Heart right ventricle (tissue), 16 donors: ENCODE data around the gene GAS2L1. TPM values are rescaled to one million over a fixed set of nuclear protein-coding genes. Genes with fewer than 3 reads are reported as not detected.

Experiments
- ATAC-seq, 8 donors: fragments of 200-7000 bp; cut with Tn5 transposase; one replicate each; pipeline ENCODE4 v1.9.1; 2020; ENCODE audit warnings: mild to moderate bottlenecking in 8 of 8, moderate library complexity in 8 of 8, moderate number of reproducible peaks in 1 of 8
- DNase-seq, 2 donors: peaks; one replicate each; pipeline ENCODE4 v3.0.0-alpha.2; 2020
- H3K27ac ChIP-seq, 10 donors: fragments of 200-600 bp; sonication (generic) in 2 of 10; one replicate each; pipeline versions ENCODE4 v1.5.0 to v1.8.0; 2020 to 2022; ENCODE audit warnings: mild to moderate bottlenecking in 3 of 10
- H3K27me3 ChIP-seq, 7 donors: fragments of 200-600 bp; one replicate each; pipeline ENCODE4 v1.8.0; 2021 to 2022; ENCODE audit warnings: mild to moderate bottlenecking in 2 of 7
- H3K36me3 ChIP-seq, 9 donors: fragments of 200-600 bp; sonication (generic) in 1 of 9; one replicate each; pipeline versions ENCODE4 v1.5.0 to v1.8.0; 2020 to 2022; ENCODE audit warnings: mild to moderate bottlenecking in 2 of 9
- H3K4me1 ChIP-seq, 9 donors: fragments of 200-600 bp; sonication (generic) in 1 of 9; one replicate each; pipeline versions ENCODE4 v1.5.0 to v1.8.0; 2020 to 2022; ENCODE audit warnings: mild to moderate bottlenecking in 4 of 9
- H3K4me3 ChIP-seq, 10 donors: fragments of 200-600 bp; sonication (generic) in 2 of 10; one replicate each; pipeline versions ENCODE4 v1.5.0 to v1.8.0; 2020 to 2022; ENCODE audit warnings: mild to moderate bottlenecking in 7 of 10, moderate library complexity in 2 of 10
- H3K9me3 ChIP-seq, 11 donors: fragments of 200-600 bp in 10 of 11; sonication (generic) in 2 of 11; one replicate each; pipeline versions ENCODE4 v1.5.0 to v1.8.0; 2013 to 2022; ENCODE audit warnings: mild to moderate bottlenecking in 2 of 11, control low read depth in 1 of 11, moderate library complexity in 1 of 11
- WGBS, 2 donors: extraction: QIAGEN DNeasy Blood & Tissue Kit; methylation state at CpG; one replicate each; pipeline ENCODE4 v1.1.7; 2013; ENCODE audit warnings: inconsistent platforms in 1 of 2; 5-methylcytosine and 5-hydroxymethylcytosine counted together
- intact Hi-C, 10 donors: fragments of 100-400 bp; cut with DNase I; formaldehyde crosslinking; loops; one replicate each; pipeline versions ENCODE4 v1.11.1 to v1.14.2; 2022
- polyA plus RNA-seq, 2 donors: library from polyadenylated mRNA; stranded (reverse); fragments of 200-250 nt; gene quantifications; one replicate each; pipeline ENCODE4 v1.2.3, GENCODE V29; 2013
- total RNA-seq, 10 donors: library from RNA; stranded (reverse); fragmentation: NEBNext Ultra II Directional in 3 of 10; extraction: Animal tissue kit (Norgen Biotek cat#: 25700) in 3 of 10; gene quantifications; one replicate each; pipeline versions ENCODE4 v1.2.1 to v1.2.4, GENCODE V29; 2021 to 2023
- TF ChIP-seq, protein P1 (sequence below), 9 donors: fragments of 200-600 bp; sonication (generic) in 2 of 9; IDR thresholded peaks; one replicate each; pipeline versions ENCODE4 v1.5.0 to v1.8.0; 2021 to 2022; ENCODE audit warnings: antibody characterized with exemption in 9 of 9, mild to moderate bottlenecking in 5 of 9, moderate library complexity in 1 of 9
- donor health status: Arrhythmogenic right ventricular cardiomyopathy.
- donor health status: ischemic (EF 13 %, LVEDD 7.1; RV severe dilation, severe dysfunction).
- donor health status: healthy with polysubstance abuse.
- donor health status: DM: no; HTN: yes; CAD: no.
- donor health status: DM: no; HTN: no; CAD: no.
- donor health status: ischemic (EF 25% LVEDD 6.9; RV normal size, moderate dysfunction).
- donor health status: ischemic (EF 25% LVEDD 5.7; RV mildly dilated, moderate dysfunction).
- donor health status: healthy.
- donor health status: DM: yes; HTN: yes; CAD: no.
- donor health status: Ischemic cardiomyopathy.
- donor health status: ischemic (EF 35%, LVEDD 5.7; RV mildly dilated, moderate dysfunction).
- donor health status: nonischemic (EF 11% LVEDD 7.7; RV severe dilation, severe dysfunction).
- donor health status: DM: yes; HTN: yes; CAD: no.
- donor health status: PGD.
- donor health status: ischemic (EF 29% LVEDD 5.4; RV normal size, mild dysfunction).
- donor health status: nonischemic (EF 23%, LVEDD 6.1; RV moderate dilation, normal function).

The GAS2L1 gene
- total and polyA plus RNA-seq, 12 donors, result 10.9 to 45.0 (median 15.0) TPM

- DNase-seq, result no peak
- H3K4me3 ChIP-seq, result no peak overlapping the region
- H3K27me3 ChIP-seq, result no peaks in the 10 kb centered on the region
- WGBS, 2 donors, result 76 to 84% methylated on average over 14 of the region's 14 CpGs
- ATAC-seq, result peak in 5 of 8 donors; percentile 32 to 65 (median 47)
- peaks cover 0 to 100% (median 46%) of the 10 kb centered on the region in 9 donors for H3K36me3 ChIP-seq
- no peaks in the 10 kb centered on the region for H3K9me3 ChIP-seq
- intact Hi-C loops, result no loop called here
- TF ChIP-seq, protein P1, sequence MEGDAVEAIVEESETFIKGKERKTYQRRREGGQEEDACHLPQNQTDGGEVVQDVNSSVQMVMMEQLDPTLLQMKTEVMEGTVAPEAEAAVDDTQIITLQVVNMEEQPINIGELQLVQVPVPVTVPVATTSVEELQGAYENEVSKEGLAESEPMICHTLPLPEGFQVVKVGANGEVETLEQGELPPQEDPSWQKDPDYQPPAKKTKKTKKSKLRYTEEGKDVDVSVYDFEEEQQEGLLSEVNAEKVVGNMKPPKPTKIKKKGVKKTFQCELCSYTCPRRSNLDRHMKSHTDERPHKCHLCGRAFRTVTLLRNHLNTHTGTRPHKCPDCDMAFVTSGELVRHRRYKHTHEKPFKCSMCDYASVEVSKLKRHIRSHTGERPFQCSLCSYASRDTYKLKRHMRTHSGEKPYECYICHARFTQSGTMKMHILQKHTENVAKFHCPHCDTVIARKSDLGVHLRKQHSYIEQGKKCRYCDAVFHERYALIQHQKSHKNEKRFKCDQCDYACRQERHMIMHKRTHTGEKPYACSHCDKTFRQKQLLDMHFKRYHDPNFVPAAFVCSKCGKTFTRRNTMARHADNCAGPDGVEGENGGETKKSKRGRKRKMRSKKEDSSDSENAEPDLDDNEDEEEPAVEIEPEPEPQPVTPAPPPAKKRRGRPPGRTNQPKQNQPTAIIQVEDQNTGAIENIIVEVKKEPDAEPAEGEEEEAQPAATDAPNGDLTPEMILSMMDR (IDR thresholded peaks at IDR 0.05), result no peak
- H3K4me1 ChIP-seq, result peaks cover 0 to 16% (median 6%) of the 10 kb centered on the region in 9 donors
- peak overlapping the region in 7 of 10 donors; percentile 6 to 65 (median 55) for H3K27ac ChIP-seq
These were observed 30.5 kb downstream of the GAS2L1 start for GRCh38 chr22:29336751-29337490.

- H3K4me3 ChIP-seq, result no peak overlapping the region
- 81 to 88% methylated on average over 12 of the region's 12 CpGs for WGBS, 2 donors
- DNase-seq, result no peak
- peak overlapping the region in 4 of 10 donors; percentile 29 to 65 (median 59) for H3K27ac ChIP-seq
- H3K27me3 ChIP-seq, result no peaks in the 10 kb centered on the region
- no peak for ATAC-seq
- TF ChIP-seq, protein P1 (IDR thresholded peaks at IDR 0.05), result no peak
- intact Hi-C loops, result no loop called here
- peaks cover 0 to 100% (median 49%) of the 10 kb centered on the region in 9 donors for H3K36me3 ChIP-seq
- H3K9me3 ChIP-seq, result no peaks in the 10 kb centered on the region
- H3K4me1 ChIP-seq, result peaks cover 0 to 24% (median 11%) of the 10 kb centered on the region in 9 donors
These were observed 31.3 kb downstream of the GAS2L1 start for GRCh38 chr22:29337631-29338284.

- no peak overlapping the region for H3K27ac ChIP-seq
- ATAC-seq, result no peak
- no peak overlapping the region for H3K4me3 ChIP-seq
- 92 to 93% methylated on average over 6 of the region's 6 CpGs for WGBS, 2 donors
- H3K4me1 ChIP-seq, result peaks cover 0 to 31% (median 16%) of the 10 kb centered on the region in 9 donors
- DNase-seq, result no peak
- H3K36me3 ChIP-seq, result peaks cover 0 to 100% (median 50%) of the 10 kb centered on the region in 9 donors
- TF ChIP-seq, protein P1 (IDR thresholded peaks at IDR 0.05), result no peak
- H3K27me3 ChIP-seq, result no peaks in the 10 kb centered on the region
- H3K9me3 ChIP-seq, result no peaks in the 10 kb centered on the region
- intact Hi-C loops, result no loop called here
These were observed 31.9 kb downstream of the GAS2L1 start for GRCh38 chr22:29338398-29338797.

GRCh38 chr22:29339381-29340235, 33.2 kb downstream of the GAS2L1 start:
- ATAC-seq (no peak), DNase-seq (no peak)
- Histone ChIP-seq H3K36me3 (peaks cover 0 to 100% (median 49%) of the 10 kb centered on the region in 9 donors), H3K4me1 (peaks cover 0 to 43% (median 18%) of the 10 kb centered on the region in 9 donors), H3K4me3 (no peak overlapping the region), H3K27me3 (no peaks in the 10 kb centered on the region), H3K9me3 (no peaks in the 10 kb centered on the region), H3K27ac (no peak overlapping the region)
- TF ChIP-seq, protein P1 (IDR thresholded peaks at IDR 0.05), result no peak
- intact Hi-C loops, result loop anchor here in 2 of 10 donors (5.0 kb wide), 1 partner anchor 32 kb away; the partner anchor contains the start of gene GAS2L1 (in 2 of the 2)
- WGBS, 2 donors, result 89 to 90% methylated on average over 23 of the region's 23 CpGs
